Epithelial cell of esophagus (primary cell): ENCODE data around the gene DHX34.
"Not testable (repeated sequence)": the region's sequence is repeated elsewhere in the genome, so short reads cannot be mapped to it uniquely, and the experiment has no call there.

ENCODE experiments used
- DNase-seq: peaks from one replicate; pipeline ENCODE4 v3.0.0; 2010; ENCODE audit warnings: low read depth
- H3K4me3 ChIP-seq: 2 replicates; pipeline ENCODE4 v1.5.1; 2011; ENCODE audit warnings: mild to moderate bottlenecking, low read length, control low read depth
- CTCF ChIP-seq: IDR thresholded peaks from 2 replicates; pipeline ENCODE4 v1.5.1; 2011; ENCODE audit warnings: low read depth, mild to moderate bottlenecking, low read length, control low read depth, inconsistent platforms; ENCODE audit not compliant: insufficient read depth; ENCODE audit errors: missing control alignments

Gene DHX34

DNA sequence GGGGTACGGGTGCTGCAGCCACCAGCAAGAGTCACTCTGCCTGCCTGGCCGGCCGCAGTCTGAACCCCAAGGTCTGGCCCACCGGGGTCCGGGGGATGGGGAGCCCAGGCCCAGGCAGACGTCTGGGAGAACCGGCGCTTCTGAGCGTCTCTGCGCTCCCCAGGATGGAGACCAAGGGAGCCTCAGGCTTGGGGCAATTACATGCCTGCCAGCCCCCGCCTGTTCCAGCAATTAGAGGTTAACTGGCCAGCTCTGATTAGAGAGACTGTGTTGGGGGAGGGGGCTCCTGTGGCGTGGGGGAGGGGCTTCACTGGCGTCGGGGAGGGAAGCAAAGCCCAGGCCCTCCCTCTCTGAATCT, 58.3 kb downstream of the DHX34 start:
- DNase-seq: no peak
- no peak for TF ChIP-seq CTCF
- H3K4me3 ChIP-seq: no peak overlapping the region

DNA sequence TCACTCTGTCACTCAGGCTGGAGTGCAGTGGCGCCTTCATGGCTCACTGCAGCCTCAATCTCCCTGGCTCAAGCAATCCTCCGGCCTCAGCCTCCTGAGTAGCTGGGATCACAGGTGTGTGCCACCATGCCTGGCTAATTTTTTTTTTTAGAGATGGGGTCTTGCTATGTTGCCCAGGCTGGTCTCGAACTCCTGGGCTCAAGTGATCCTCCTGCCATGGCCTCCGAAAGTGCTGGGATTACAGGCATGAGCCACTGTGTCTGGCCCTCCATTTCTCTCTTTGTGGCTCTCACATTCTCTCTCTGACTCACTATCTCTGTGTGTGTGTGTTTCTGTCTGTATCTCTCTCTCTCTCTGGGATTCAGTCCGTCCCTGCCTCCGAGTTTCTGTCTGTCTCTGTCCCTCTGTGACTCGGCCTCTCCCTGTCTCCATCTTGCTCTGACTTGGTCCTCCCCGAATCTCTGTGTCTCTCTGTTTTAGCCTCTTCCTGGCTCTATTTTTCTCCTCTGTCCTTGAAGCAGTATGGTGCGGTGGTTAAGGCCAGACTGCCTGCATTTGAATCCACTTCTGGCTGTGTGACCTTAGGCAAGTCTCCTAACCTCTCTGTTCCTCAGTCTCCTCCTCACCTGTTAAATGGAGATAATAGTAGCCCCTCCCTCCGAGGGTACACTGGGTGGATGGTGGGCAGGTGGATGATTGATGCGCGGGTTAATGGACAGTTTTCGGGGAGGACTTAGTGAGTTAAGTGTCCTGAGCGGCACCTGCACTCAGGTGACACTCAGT, 59.2 kb downstream of the DHX34 start:
- no peak for DNase-seq
- no peak for TF ChIP-seq CTCF
- no peak overlapping the region for H3K4me3 ChIP-seq

GRCh38 chr19:47411101-47411500, 62.0 kb downstream of the DHX34 start:
- TF ChIP-seq CTCF: no peak
- no peak overlapping the region for H3K4me3 ChIP-seq
- DNase-seq: no peak

GRCh38 chr19:47411696-47412095, 62.6 kb downstream of the DHX34 start:
- not testable (repeated sequence) for H3K4me3 ChIP-seq, DNase-seq

GRCh38 chr19:47413941-47414340, 64.8 kb downstream of the DHX34 start:
- no peak overlapping the region for H3K4me3 ChIP-seq
- no peak for DNase-seq
- TF ChIP-seq CTCF: no peak

GRCh38 chr19:47414469-47414868, 65.4 kb downstream of the DHX34 start:
- H3K4me3 ChIP-seq: no peak overlapping the region
- DNase-seq: peak; percentile 21
- peak; percentile 32 for TF ChIP-seq CTCF

DNA sequence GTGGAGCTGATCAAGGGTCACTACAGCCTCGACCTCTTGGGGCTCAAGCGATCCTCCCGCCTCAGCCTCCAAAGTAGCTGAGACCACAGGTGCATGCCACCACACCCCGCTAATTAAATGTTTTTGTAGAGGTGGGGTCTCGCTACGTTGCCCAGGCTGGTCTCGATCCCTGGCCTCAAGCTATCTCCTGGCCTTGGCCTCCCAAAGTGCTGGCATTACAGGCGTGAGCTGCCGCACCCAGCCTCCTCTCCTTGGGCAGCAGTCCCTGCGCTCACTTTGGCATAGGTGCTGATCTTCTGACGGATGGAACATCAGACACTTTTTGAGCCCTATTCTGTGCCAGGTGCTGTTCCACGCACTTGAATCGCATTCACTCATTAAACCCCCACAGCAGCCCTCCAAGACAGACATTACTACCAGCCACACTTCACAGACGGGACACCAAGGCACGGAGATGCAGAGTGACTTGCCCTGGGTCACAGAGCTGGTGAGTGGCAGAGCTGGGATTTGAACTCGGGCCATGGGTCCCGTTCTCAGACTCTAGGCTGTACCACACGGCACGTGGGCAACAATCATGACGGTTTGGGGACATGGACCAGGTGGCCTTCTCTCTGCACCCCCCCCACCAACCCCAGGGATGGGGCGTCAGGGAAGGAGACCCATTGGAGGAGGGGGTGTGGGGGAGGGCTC, 67.0 kb downstream of the DHX34 start:
- no peak overlapping the region for H3K4me3 ChIP-seq
- TF ChIP-seq CTCF: no peak
- DNase-seq: no peak
